Ishikawa (cell line): Measurements from ENCODE around the gene LBHD2.

Source experiments
- CEBPB ChIP-seq: IDR thresholded peaks from 2 replicates; pipeline ENCODE4 v1.6.1; 2012
- CREB1 ChIP-seq: IDR thresholded peaks from 2 replicates; pipeline ENCODE4 v1.6.1; 2012; ENCODE audit warnings: low read depth
- EGR1 ChIP-seq: IDR thresholded peaks from 2 replicates; pipeline ENCODE4 v1.6.1; 2012
- EP300 ChIP-seq: IDR thresholded peaks from 2 replicates; pipeline ENCODE4 v1.6.1; 2012; ENCODE audit warnings: borderline replicate concordance
- FOXM1 ChIP-seq: IDR thresholded peaks from 2 replicates; pipeline ENCODE4 v1.6.1; 2012; ENCODE audit warnings: low read depth, borderline replicate concordance
- NFIC ChIP-seq: IDR thresholded peaks from 2 replicates; pipeline ENCODE4 v1.6.1; 2012
- RAD21 ChIP-seq: IDR thresholded peaks from 2 replicates; pipeline ENCODE4 v1.6.1; 2012; ENCODE audit warnings: low read depth
- TAF1 ChIP-seq: IDR thresholded peaks from 2 replicates; pipeline ENCODE4 v1.6.1; 2012; ENCODE audit warnings: low read depth, mild to moderate bottlenecking
- TCF12 ChIP-seq: IDR thresholded peaks from 2 replicates; pipeline ENCODE4 v1.6.1; 2012; ENCODE audit warnings: low read depth
- TEAD4 ChIP-seq: IDR thresholded peaks from 2 replicates; pipeline ENCODE4 v1.6.1; 2012
- YY1 ChIP-seq: IDR thresholded peaks from 2 replicates; pipeline ENCODE4 v1.6.1; 2012; ENCODE audit warnings: low read depth
- ZBTB7A ChIP-seq: IDR thresholded peaks from 2 replicates; pipeline ENCODE4 v1.6.1; 2012; ENCODE audit warnings: low read depth
- TF ChIP-seq, protein P1 (sequence below): IDR thresholded peaks from 2 replicates; pipeline ENCODE4 v1.6.1; 2012
- TF ChIP-seq, protein P2 (sequence below): IDR thresholded peaks from 2 replicates; pipeline ENCODE4 v1.6.1; 2012
- TF ChIP-seq, protein P3 (sequence below): IDR thresholded peaks from 2 replicates; pipeline ENCODE4 v1.6.1; 2012; ENCODE audit warnings: low read depth, mild to moderate bottlenecking

The LBHD2 gene

DNA sequence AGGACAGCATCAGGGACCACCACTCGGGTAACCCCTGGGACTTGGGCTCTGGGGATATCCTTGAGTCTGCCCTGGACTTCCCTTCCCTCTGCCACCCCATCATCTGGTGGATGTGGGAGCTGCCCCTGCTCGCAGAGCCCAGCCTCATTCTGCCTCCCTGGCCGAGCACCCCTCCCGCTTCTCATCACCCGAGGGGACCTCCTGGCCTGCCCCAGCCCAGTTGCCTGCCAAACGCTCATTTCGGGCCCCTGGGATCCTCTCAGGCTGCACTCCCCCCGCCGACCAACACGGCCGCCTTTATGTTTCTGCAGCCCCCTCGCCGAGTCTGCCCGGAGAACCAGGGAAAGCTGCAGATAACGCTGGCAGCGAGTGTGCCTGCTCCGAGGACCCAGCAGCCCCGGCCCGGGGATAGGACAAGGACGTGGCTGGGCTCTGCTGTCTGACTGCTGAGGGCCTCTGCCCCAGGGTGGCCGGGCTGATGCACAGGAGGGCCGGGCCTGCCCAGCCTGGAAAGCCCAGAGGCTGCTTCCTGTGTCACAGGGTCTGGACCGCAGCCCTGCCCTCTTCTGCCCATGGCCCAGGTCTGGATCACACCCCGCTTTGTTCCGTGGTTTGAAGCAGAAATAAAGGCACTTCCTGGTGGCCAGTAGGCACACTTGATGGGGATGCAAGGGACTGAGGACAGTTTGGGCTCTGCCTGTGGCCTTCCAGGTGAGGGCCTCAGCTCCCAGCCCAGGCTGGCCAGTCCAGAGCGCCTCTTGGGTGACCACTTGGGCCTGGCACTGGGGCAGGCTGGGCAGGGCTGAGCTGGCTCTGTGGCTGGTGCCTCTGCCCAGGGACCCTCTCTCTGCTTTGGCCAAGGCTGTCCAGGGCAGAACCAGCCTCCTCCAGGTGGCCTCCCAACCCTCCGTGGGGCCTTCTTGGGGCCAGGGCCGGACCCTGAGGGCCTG lies 5.7 kb downstream of the LBHD2 start:
- TF ChIP-seq, protein P1, sequence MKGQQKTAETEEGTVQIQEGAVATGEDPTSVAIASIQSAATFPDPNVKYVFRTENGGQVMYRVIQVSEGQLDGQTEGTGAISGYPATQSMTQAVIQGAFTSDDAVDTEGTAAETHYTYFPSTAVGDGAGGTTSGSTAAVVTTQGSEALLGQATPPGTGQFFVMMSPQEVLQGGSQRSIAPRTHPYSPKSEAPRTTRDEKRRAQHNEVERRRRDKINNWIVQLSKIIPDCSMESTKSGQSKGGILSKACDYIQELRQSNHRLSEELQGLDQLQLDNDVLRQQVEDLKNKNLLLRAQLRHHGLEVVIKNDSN, result no peak
- no peak for TF ChIP-seq CREB1
- no peak for TF ChIP-seq FOXM1
- TF ChIP-seq, protein P2, sequence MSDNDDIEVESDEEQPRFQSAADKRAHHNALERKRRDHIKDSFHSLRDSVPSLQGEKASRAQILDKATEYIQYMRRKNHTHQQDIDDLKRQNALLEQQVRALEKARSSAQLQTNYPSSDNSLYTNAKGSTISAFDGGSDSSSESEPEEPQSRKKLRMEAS, result no peak
- TF ChIP-seq RAD21, result no peak
- no peak for TF ChIP-seq TAF1
- no peak for TF ChIP-seq ZBTB7A
- no peak for TF ChIP-seq EP300
- TF ChIP-seq, protein P3, sequence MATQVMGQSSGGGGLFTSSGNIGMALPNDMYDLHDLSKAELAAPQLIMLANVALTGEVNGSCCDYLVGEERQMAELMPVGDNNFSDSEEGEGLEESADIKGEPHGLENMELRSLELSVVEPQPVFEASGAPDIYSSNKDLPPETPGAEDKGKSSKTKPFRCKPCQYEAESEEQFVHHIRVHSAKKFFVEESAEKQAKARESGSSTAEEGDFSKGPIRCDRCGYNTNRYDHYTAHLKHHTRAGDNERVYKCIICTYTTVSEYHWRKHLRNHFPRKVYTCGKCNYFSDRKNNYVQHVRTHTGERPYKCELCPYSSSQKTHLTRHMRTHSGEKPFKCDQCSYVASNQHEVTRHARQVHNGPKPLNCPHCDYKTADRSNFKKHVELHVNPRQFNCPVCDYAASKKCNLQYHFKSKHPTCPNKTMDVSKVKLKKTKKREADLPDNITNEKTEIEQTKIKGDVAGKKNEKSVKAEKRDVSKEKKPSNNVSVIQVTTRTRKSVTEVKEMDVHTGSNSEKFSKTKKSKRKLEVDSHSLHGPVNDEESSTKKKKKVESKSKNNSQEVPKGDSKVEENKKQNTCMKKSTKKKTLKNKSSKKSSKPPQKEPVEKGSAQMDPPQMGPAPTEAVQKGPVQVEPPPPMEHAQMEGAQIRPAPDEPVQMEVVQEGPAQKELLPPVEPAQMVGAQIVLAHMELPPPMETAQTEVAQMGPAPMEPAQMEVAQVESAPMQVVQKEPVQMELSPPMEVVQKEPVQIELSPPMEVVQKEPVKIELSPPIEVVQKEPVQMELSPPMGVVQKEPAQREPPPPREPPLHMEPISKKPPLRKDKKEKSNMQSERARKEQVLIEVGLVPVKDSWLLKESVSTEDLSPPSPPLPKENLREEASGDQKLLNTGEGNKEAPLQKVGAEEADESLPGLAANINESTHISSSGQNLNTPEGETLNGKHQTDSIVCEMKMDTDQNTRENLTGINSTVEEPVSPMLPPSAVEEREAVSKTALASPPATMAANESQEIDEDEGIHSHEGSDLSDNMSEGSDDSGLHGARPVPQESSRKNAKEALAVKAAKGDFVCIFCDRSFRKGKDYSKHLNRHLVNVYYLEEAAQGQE, result no peak
- no peak for TF ChIP-seq EGR1
- no peak for TF ChIP-seq TCF12
- TF ChIP-seq YY1, result no peak
- no peak for TF ChIP-seq NFIC

DNA sequence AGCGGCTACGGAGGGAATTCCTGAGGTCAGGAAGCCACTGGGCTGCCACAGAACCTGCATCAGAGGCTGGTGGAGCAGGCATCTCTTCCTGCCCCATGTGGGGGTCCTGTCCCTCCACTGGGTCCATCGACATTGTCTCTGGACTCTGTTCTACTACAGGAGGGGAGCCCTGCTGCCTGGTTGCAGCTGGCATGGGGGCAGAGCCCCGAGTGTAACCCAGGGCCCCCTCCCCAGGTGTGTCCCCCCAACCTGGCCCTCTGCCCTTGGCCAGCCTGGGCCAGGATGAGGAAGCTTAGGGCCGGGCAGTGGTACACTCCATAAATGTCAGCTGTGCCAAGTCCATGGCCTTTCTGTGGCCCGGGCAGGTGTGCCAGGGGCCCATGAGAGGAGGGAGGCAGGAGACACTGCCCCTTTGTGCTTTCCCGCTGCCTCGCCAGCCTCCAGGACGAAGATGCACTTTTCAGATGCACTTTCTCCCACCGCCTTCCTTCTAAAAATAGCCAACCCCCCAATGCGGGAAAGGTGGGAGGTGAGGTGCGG lies 6.5 kb downstream of the LBHD2 start:
- TF ChIP-seq TAF1, result no peak
- no peak for TF ChIP-seq TEAD4
- TF ChIP-seq, protein P2, result no peak
- no peak for TF ChIP-seq NFIC
- no peak for TF ChIP-seq EGR1
- no peak for TF ChIP-seq RAD21
- TF ChIP-seq CREB1, result no peak
- TF ChIP-seq, protein P3, result no peak
- TF ChIP-seq EP300, result no peak
- TF ChIP-seq FOXM1, result no peak
- no peak for TF ChIP-seq TCF12
- TF ChIP-seq, protein P1, result no peak
- no peak for TF ChIP-seq CEBPB

DNA sequence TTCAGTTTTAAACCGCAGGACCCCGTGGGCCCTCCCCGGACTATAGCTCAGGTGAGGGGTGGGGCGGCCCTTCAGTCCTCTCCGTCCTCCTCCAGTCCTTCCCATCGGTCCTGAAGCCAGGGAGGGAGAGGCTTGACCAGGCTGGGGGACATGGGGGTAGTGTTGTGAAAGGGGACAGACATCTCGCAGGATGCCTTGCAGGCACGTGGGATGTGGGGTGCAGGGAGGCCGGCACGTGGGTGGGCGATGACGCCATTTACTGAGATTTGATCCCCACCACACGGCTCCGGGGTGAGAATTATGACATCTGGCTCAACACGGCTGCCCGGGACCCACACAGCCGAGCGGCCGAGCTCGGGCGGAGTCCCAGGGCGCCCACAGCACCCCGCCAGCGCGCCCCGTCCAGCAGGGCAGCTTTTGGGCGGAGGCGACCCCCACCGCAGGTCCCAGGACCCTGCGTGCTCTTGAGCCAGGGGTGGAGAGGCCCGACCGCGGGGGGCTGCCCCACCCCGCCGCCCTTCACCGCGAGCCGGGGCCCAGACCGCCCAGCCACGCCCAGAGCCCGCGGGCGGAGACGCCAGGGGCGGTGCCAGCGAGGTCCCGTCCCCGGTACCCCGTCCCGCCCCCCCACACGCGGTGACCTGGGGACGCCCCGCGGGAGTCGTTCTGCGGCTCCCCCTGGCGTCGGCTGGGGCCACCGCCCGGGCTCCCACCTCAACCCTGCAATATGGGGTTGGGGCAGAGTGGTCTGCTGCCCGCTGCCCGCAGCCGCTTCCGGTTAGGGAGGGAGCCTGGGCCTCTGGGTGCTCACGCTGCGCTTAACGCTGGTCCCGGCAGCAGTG lies 7.3 kb downstream of the LBHD2 start:
- TF ChIP-seq, protein P1, result no peak; the same call in 1 of the 2 replicates
- TF ChIP-seq ZBTB7A (peak; percentile 80), NFIC (no peak), FOXM1 (no peak), RAD21 (peak; percentile 34; the same call in 1 of the 2 replicates)
- TF ChIP-seq, protein P2, result peak; percentile 53; the same call in 1 of the 2 replicates

DNA sequence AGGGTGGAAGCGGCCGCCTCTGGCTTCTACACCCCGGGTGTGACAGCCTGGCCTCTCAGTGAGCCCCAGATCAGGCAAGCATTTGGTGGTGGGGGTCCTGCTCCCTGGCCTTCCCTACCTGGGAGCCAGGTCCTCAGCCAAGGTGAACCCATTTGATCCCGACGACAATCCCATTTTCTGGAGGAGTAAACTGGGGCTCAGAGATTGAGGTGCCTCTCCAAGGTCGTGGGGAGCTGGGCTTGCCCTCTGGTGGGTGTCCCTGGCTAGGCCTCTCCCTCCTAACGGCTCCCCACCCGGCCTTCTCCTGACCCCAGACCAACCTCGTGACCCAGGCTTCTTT lies 7.8 kb downstream of the LBHD2 start:
- TF ChIP-seq CEBPB (no peak), TCF12 (no peak), NFIC (no peak), CREB1 (no peak), EP300 (no peak), EGR1 (no peak), ZBTB7A (no peak), RAD21 (no peak), TAF1 (no peak), TEAD4 (no peak), YY1 (no peak), FOXM1 (no peak)
- TF ChIP-seq, protein P1, result no peak
- TF ChIP-seq, protein P2, result no peak
- TF ChIP-seq, protein P3, result no peak
